ENCODE measurements around the gene CELSR1.

DNA sequence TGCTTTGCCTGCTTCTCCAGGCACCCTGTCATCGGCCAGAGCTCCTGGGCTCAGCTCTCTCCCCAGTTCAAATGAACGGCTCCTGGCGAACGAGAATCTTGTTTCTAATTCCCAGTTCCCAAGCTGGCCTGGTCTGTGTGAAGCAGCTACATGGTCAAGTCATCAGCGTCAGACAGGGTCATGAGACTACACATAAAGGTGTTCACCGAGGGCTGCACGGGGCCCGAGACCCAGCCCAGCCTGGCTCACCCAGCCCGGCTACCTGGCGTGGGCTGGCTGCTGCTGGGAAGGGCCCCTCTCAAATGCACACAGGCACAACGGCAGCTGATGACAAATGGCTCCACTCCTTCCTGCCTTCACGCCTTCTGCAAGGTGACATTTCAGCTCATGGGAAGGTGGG, 14.6 kb upstream of the CELSR1 start:
- TF ChIP-seq, protein P1, sequence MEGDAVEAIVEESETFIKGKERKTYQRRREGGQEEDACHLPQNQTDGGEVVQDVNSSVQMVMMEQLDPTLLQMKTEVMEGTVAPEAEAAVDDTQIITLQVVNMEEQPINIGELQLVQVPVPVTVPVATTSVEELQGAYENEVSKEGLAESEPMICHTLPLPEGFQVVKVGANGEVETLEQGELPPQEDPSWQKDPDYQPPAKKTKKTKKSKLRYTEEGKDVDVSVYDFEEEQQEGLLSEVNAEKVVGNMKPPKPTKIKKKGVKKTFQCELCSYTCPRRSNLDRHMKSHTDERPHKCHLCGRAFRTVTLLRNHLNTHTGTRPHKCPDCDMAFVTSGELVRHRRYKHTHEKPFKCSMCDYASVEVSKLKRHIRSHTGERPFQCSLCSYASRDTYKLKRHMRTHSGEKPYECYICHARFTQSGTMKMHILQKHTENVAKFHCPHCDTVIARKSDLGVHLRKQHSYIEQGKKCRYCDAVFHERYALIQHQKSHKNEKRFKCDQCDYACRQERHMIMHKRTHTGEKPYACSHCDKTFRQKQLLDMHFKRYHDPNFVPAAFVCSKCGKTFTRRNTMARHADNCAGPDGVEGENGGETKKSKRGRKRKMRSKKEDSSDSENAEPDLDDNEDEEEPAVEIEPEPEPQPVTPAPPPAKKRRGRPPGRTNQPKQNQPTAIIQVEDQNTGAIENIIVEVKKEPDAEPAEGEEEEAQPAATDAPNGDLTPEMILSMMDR (conservative IDR thresholded peaks at IDR 0.05; ENCODE audit: low read depth, low read length) = no peak
- no peak for TF ChIP-seq EZH2 (IDR thresholded peaks at IDR 0.05; ENCODE audit: low read length, unreplicated experiment)

Data from PC-3 (cell line).